KMS-11 (cell line): Measurements from ENCODE around the gene LPCAT4.

ENCODE experiments used
- H2AFZ ChIP-seq: fragments of 200-600 bp; sonication (generic); 2 replicates; pipeline ENCODE4 v1.6.1; 2016; ENCODE audit warnings: antibody characterized with exemption, mixed run types, low read depth
- H3K27ac ChIP-seq: fragments of 200-600 bp; sonication (generic); 2 replicates; pipeline ENCODE4 v1.6.1; 2016; ENCODE audit warnings: mild to moderate bottlenecking, mixed run types
- H3K27me3 ChIP-seq: fragments of 200-600 bp; sonication (generic); 2 replicates; pipeline ENCODE4 v1.6.1; 2017; ENCODE audit warnings: mild to moderate bottlenecking, low read depth, mixed run types, moderate library complexity; ENCODE audit not compliant: insufficient read depth
- H3K36me3 ChIP-seq: fragments of 200-600 bp; sonication (generic); 2 replicates; pipeline ENCODE4 v1.6.1; 2017; ENCODE audit warnings: mild to moderate bottlenecking, mixed run types; ENCODE audit not compliant: insufficient read depth
- H3K4me1 ChIP-seq: fragments of 200-600 bp; sonication (generic); 2 replicates; pipeline ENCODE4 v1.6.1; 2016; ENCODE audit warnings: mild to moderate bottlenecking, low read depth, mixed run types; ENCODE audit not compliant: poor library complexity, severe bottlenecking
- H3K4me2 ChIP-seq: fragments of 200-600 bp; sonication (generic); 2 replicates; pipeline ENCODE4 v1.7.0; 2016; ENCODE audit warnings: mild to moderate bottlenecking, mixed run types
- H3K4me3 ChIP-seq: fragments of 200-600 bp; sonication (generic); IDR thresholded peaks from 2 replicates; pipeline ENCODE4 v1.6.1; 2017; ENCODE audit warnings: low read depth, low read length, mixed read lengths; ENCODE audit not compliant: insufficient read depth
- H3K79me2 ChIP-seq: fragments of 200-600 bp; sonication (generic); 2 replicates; pipeline ENCODE4 v1.6.1; 2016; ENCODE audit warnings: low read depth, mixed run types; ENCODE audit not compliant: insufficient read depth
- H3K9ac ChIP-seq: fragments of 200-600 bp; sonication (generic); 2 replicates; pipeline ENCODE4 v1.6.1; 2016; ENCODE audit warnings: mild to moderate bottlenecking, mixed run types
- H4K20me1 ChIP-seq: fragments of 200-600 bp; sonication (generic); 2 replicates; pipeline ENCODE4 v1.6.1; 2016; ENCODE audit warnings: mild to moderate bottlenecking, mixed run types; ENCODE audit not compliant: insufficient read depth
- TF ChIP-seq, protein P1 (sequence below): fragments of 200-600 bp; sonication (generic); conservative IDR thresholded peaks from 2 replicates; pipeline ENCODE4 v1.6.1; 2017; ENCODE audit warnings: low read depth, mild to moderate bottlenecking, antibody characterized with exemption, low read length, moderate library complexity, mixed read lengths

Gene LPCAT4

DNA sequence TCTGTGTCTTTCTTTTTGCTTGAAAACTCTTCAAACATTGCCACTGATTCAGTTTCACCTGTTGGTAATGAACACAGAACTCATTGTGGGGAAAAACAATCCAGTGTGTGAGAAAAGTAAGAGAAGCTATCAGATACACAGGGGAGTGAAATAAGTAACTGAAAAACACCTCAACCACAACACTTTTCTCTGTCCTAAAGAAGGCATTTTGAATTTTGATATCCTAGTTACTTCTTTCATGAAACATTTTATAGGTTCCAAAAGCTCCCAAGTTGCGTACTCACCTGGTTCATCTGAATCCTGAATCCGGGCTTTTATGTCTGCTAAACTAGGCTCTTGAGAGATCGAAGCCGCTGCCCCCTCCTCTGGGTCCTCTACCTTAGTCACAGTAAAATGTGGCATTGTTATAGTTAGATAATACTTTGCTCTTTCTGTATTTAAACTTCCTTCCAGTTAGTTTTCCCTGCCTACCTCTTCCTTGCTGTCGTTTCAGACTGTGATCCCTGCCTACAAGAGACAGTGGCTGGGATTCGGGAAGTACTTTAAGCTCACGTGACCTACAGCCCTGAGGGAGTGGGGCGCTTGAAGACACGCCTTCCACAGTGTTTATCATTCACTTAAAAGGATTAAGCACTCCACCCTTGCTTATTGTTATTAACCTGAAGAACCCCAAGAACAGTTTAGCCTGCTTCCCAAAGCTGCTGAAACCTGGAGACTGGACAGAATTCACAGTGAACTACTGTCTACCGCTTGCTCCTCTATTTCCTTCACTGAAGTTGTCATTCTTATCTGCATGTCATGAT is 48.5 kb downstream of the LPCAT4 start:
- Histone ChIP-seq H3K36me3 (no peaks in the 10 kb centered on the region), H3K4me2 (no peak overlapping the region), H3K27ac (no peak overlapping the region), H3K4me1 (no peaks in the 10 kb centered on the region), H2AFZ (no peak overlapping the region), H3K4me3 (no peak overlapping the region), H3K9ac (no peak overlapping the region), H3K27me3 (no peaks in the 10 kb centered on the region), H3K79me2 (no peaks in the 10 kb centered on the region), H4K20me1 (no peaks in the 10 kb centered on the region)
- TF ChIP-seq, protein P1, sequence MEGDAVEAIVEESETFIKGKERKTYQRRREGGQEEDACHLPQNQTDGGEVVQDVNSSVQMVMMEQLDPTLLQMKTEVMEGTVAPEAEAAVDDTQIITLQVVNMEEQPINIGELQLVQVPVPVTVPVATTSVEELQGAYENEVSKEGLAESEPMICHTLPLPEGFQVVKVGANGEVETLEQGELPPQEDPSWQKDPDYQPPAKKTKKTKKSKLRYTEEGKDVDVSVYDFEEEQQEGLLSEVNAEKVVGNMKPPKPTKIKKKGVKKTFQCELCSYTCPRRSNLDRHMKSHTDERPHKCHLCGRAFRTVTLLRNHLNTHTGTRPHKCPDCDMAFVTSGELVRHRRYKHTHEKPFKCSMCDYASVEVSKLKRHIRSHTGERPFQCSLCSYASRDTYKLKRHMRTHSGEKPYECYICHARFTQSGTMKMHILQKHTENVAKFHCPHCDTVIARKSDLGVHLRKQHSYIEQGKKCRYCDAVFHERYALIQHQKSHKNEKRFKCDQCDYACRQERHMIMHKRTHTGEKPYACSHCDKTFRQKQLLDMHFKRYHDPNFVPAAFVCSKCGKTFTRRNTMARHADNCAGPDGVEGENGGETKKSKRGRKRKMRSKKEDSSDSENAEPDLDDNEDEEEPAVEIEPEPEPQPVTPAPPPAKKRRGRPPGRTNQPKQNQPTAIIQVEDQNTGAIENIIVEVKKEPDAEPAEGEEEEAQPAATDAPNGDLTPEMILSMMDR: no peak

DNA sequence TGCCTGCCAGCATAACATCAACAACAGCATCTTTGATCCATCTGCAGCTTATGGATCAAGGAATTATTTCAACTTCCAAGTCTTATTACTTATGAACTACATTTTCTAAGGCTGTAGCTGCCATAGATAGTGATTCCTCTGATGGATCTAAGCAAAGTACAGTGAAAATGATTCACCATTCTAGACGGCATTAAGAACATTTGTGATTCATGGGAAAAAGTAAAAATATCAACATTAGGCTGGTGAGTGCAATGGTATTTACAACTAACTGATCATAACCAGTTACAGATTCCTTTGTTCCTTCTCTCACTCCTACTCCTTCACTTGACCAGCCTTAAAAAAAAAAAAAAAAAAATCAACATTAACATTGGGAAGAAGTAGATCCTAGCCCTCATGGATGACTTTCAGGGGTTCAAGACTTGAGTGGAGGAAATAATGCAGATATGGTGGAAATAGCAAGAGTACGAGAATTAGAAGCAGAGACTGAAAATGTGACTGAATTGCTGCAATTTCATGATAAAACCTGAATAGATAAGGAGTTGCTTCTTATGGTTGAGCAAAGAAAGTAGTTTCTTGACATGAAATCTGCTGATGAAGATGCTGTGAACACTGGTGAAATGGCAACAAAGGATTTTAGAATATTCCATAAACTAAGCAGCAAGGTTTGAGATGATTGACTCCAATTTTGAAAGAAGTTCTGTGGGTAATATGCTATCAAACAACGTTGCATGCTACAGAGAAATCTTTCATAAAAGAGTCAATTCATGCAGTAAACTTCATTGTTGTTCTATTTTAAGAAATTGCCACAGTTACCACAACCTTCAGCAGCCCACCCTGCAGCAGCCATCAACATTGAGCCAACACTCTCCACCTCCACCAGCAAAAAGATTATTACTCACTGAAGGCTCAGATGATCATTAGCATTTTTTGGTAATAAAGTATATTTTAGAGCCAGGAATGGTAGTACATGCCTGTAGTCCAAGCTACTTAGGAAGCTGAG is 52.2 kb downstream of the LPCAT4 start:
- no peak overlapping the region for H3K4me3 ChIP-seq
- no peaks in the 10 kb centered on the region for H3K79me2 ChIP-seq
- H4K20me1 ChIP-seq: no peaks in the 10 kb centered on the region
- no peaks in the 10 kb centered on the region for H3K27me3 ChIP-seq
- TF ChIP-seq, protein P1: no peak
- no peak overlapping the region for H3K27ac ChIP-seq
- H3K9ac ChIP-seq: no peak overlapping the region
- no peak overlapping the region for H3K4me2 ChIP-seq
- H3K36me3 ChIP-seq: no peaks in the 10 kb centered on the region
- H3K4me1 ChIP-seq: no peaks in the 10 kb centered on the region
- no peak overlapping the region for H2AFZ ChIP-seq

DNA sequence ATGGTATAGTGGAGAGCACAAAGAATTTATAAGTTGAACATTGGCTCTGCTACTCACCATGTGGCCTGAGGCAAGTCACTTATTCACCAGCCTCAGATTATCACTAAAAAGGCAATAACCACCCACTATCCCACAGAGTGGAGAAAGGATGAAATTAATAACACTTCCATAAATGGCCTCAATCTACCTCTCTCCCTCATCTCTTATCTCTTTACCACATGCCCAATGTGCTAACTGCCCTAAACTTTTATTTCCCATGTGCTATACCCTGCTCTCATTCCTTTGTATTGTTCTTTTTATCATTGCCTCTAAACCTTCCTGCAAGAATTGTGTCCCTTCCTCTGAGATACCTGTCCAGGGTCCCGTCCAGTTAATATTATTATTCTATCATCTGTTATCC is 55.4 kb downstream of the LPCAT4 start:
- Histone ChIP-seq H3K4me2 (no peak overlapping the region), H4K20me1 (no peaks in the 10 kb centered on the region), H3K27me3 (no peaks in the 10 kb centered on the region), H2AFZ (no peak overlapping the region), H3K79me2 (no peaks in the 10 kb centered on the region), H3K36me3 (no peaks in the 10 kb centered on the region), H3K4me3 (no peak overlapping the region), H3K27ac (no peak overlapping the region), H3K4me1 (no peaks in the 10 kb centered on the region), H3K9ac (no peak overlapping the region)
- TF ChIP-seq, protein P1: no peak
